ENCODE measurements around the gene APOBEC3B.
"Not testable (repeated sequence)": the region's sequence is repeated elsewhere in the genome, so short reads cannot be mapped to it uniquely, and the experiment has no call there.

APOBEC3B gene

GRCh38 chr22:39037071-39037470 lies 54.9 kb downstream of the APOBEC3B start:
- not testable (repeated sequence) for DNase-seq

- no peak for DNase-seq
Measured at GRCh38 chr22:39039306-39040126, 57.4 kb downstream of the APOBEC3B start.

GRCh38 chr22:39040155-39040537 lies 58.0 kb downstream of the APOBEC3B start:
- DNase-seq = not testable (repeated sequence)

- DNase-seq = not testable (repeated sequence)
Measured at GRCh38 chr22:39040538-39041296, 58.6 kb downstream of the APOBEC3B start, which contains the start of gene APOBEC3F. Gene APOBEC3F, plus strand, starts transcription at chr22:39040864. Its CDS starts 97 bp downstream, at chr22:39040961.

GRCh38 chr22:39041908-39042307 lies 59.8 kb downstream of the APOBEC3B start:
- DNase-seq = no peak

Data from cortex of kidney (tissue), 1 donor.